ENCODE measurements around the gene GPC6.

GRCh38 chr13:94419925-94420305 lies 1193.3 kb downstream of the GPC6 start:
- TF ChIP-seq POLR2A (IDR thresholded peaks at IDR 0.05) (no peak), CTCF (IDR thresholded peaks at IDR 0.05) (no peak)

All from uterus (tissue), 2 donors.